ENCODE measurements around the gene ARF6.
"Not testable (repeated sequence)": the region's sequence is repeated elsewhere in the genome, so short reads cannot be mapped to it uniquely, and the experiment has no call there.

Gene ARF6

DNA sequence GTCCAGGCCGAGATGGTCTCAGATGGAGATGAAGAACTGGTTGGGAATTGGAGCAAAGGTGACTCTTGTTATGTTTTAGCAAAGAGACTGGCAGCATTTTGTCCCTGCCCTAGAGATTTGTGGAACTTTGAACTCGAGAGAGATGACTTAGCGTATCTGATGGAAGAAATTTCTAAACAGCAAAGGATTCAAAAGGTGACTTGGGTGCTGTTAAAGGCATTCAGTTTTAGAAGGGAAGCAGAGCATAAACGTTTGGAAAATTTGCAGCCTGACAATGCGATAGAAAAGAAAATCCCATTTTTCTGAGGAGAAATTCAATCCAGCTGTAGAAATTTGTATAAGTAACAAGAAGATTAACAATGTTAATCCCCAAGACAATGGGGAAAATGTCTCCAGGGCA is 44.0 kb downstream of the ARF6 start:
- DNase-seq (ENCODE audit: extremely low read depth in 1 of 2, low read depth in 1 of 2), result not testable (repeated sequence)

DNA sequence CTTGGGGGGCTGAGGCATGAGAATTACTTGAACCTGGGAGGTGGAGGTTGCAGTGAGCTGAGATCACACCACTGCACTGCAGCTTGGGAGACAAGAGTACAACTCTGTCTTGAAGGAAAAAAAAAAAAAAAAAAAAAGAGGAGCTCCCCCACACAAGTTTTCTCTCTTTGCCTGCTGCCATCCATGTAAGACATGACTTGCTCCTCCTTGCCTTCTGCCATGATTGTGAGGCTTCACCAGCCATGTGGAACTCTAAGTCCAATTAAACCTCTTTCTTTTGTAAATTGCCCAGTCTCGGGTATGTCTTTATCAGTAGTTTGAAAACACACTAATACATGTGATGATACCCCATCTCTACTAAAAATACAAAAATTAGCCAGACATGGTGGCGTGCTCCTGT is 46.3 kb downstream of the ARF6 start:
- DNase-seq (ENCODE audit: extremely low read depth in 1 of 2, low read depth in 1 of 2), result not testable (repeated sequence)

DNA sequence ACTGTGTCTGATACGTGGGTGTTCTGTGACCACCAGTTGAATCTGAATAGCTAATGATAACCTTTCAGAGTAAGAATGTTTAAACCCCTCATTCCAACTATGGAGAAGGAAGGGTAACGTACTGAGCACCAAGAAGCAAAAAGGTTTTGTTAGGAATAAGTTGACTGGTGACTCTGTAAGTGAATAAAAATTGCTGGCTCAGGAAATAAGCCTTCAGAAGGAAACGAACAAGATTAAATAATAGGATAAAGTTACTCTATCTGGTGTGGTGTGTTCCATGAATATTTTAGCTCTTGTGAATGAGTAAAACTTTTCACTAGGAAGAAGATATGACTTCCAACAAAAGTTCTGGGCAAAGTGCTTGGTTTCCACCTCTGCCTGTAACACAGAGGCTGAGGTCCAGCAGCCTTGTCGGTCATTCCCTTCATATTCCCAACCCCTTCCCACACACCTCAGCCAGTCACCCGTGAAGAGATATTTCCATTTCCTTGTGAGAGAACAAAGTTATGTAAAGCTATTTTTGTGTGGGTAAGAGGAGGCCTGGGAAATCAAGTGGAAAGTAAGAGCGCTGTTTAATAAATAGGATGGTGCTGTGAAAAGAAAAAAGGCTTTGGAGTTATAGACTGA is 47.1 kb downstream of the ARF6 start:
- no peak for DNase-seq (ENCODE audit: extremely low read depth in 1 of 2, low read depth in 1 of 2)

DNA sequence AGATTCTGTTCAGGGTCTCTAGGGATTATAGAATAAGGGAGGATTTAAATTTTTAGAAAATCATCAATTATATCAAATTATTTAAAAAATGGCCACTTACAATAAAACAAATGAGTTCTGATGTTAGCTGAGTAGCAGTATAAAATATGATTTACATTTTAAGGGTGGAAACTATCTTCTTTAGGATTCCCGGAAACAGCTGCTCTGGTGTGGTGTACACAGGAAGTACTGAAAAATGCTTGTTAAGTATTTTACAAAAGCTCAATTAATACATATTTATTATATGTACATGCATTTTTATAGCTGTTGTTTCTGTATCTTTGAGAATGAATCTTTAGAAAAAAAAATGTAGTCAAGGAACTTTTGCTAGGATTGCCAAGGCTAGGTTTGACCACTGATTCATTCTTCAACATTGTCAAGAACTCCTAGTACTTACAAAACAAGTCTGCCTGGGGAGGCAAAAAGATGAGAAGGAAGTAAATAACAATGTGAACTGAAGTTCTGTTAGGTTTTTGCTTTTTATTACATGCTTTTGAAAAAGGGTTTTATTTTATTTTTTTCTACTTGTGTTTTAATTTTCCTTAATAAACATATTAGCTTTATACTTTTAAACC is 48.0 kb downstream of the ARF6 start:
- DNase-seq (ENCODE audit: extremely low read depth in 1 of 2, low read depth in 1 of 2), result no peak

GRCh38 chr14:49942090-49942489 is 49.2 kb downstream of the ARF6 start:
- DNase-seq (ENCODE audit: extremely low read depth in 1 of 2, low read depth in 1 of 2), result no peak

GRCh38 chr14:49944501-49944900 is 51.6 kb downstream of the ARF6 start:
- no peak for DNase-seq (ENCODE audit: extremely low read depth in 1 of 2, low read depth in 1 of 2)

- DNase-seq (ENCODE audit: extremely low read depth in 1 of 2, low read depth in 1 of 2), result no peak
Measured at GRCh38 chr14:49945448-49946319, 52.8 kb downstream of the ARF6 start.
